Measurements from ENCODE around the gene SH3BP2.

DNA sequence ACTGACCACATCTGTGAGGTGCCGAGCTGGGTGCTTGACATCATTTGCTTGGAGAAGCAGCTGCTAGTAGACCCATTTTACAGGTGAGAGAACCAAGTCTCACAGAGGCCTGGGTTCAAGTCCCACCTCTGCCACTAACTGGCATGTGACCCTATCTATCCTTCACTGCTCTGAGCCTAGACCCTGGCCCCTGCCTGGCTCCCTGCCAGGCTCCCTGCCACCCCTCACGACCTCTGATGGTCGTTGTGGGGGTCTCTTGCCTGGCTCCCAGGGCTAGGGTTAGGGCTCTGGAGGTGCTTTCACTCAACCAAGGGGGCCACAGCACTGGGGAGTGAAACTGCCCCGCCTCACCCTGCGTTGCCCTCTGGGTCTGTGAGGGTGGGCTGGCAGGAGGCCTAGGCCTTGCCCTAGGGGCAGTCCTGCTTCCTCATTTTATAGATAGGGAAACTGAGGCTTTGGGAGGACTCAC, 43.5 kb downstream of the SH3BP2 start:
- TF ChIP-seq, protein P1, sequence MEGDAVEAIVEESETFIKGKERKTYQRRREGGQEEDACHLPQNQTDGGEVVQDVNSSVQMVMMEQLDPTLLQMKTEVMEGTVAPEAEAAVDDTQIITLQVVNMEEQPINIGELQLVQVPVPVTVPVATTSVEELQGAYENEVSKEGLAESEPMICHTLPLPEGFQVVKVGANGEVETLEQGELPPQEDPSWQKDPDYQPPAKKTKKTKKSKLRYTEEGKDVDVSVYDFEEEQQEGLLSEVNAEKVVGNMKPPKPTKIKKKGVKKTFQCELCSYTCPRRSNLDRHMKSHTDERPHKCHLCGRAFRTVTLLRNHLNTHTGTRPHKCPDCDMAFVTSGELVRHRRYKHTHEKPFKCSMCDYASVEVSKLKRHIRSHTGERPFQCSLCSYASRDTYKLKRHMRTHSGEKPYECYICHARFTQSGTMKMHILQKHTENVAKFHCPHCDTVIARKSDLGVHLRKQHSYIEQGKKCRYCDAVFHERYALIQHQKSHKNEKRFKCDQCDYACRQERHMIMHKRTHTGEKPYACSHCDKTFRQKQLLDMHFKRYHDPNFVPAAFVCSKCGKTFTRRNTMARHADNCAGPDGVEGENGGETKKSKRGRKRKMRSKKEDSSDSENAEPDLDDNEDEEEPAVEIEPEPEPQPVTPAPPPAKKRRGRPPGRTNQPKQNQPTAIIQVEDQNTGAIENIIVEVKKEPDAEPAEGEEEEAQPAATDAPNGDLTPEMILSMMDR (conservative IDR thresholded peaks at IDR 0.05; ENCODE audit: low read length) = no peak
- no peak for TF ChIP-seq EZH2phosphoT487 (IDR thresholded peaks at IDR 0.05; ENCODE audit: borderline replicate concordance)
